Measurements from ENCODE around the gene SCAPER.

- TF ChIP-seq, protein P1, sequence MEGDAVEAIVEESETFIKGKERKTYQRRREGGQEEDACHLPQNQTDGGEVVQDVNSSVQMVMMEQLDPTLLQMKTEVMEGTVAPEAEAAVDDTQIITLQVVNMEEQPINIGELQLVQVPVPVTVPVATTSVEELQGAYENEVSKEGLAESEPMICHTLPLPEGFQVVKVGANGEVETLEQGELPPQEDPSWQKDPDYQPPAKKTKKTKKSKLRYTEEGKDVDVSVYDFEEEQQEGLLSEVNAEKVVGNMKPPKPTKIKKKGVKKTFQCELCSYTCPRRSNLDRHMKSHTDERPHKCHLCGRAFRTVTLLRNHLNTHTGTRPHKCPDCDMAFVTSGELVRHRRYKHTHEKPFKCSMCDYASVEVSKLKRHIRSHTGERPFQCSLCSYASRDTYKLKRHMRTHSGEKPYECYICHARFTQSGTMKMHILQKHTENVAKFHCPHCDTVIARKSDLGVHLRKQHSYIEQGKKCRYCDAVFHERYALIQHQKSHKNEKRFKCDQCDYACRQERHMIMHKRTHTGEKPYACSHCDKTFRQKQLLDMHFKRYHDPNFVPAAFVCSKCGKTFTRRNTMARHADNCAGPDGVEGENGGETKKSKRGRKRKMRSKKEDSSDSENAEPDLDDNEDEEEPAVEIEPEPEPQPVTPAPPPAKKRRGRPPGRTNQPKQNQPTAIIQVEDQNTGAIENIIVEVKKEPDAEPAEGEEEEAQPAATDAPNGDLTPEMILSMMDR (IDR thresholded peaks at IDR 0.05; ENCODE audit: insufficient read depth, low read length): no peak
- TF ChIP-seq, protein P2, sequence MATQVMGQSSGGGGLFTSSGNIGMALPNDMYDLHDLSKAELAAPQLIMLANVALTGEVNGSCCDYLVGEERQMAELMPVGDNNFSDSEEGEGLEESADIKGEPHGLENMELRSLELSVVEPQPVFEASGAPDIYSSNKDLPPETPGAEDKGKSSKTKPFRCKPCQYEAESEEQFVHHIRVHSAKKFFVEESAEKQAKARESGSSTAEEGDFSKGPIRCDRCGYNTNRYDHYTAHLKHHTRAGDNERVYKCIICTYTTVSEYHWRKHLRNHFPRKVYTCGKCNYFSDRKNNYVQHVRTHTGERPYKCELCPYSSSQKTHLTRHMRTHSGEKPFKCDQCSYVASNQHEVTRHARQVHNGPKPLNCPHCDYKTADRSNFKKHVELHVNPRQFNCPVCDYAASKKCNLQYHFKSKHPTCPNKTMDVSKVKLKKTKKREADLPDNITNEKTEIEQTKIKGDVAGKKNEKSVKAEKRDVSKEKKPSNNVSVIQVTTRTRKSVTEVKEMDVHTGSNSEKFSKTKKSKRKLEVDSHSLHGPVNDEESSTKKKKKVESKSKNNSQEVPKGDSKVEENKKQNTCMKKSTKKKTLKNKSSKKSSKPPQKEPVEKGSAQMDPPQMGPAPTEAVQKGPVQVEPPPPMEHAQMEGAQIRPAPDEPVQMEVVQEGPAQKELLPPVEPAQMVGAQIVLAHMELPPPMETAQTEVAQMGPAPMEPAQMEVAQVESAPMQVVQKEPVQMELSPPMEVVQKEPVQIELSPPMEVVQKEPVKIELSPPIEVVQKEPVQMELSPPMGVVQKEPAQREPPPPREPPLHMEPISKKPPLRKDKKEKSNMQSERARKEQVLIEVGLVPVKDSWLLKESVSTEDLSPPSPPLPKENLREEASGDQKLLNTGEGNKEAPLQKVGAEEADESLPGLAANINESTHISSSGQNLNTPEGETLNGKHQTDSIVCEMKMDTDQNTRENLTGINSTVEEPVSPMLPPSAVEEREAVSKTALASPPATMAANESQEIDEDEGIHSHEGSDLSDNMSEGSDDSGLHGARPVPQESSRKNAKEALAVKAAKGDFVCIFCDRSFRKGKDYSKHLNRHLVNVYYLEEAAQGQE (IDR thresholded peaks at IDR 0.05; ENCODE audit: insufficient replicate concordance, low read depth): no peak
- no peak for TF ChIP-seq GABPA (IDR thresholded peaks at IDR 0.05; ENCODE audit: low read depth)
- TF ChIP-seq POLR2AphosphoS5 (IDR thresholded peaks at IDR 0.05; ENCODE audit: low read depth): no peak
Measured at GRCh38 chr15:76378691-76379090, 526.4 kb downstream of the SCAPER start.

All from HL-60 (cell line).